GM18873 (cell line): ENCODE measurements around the gene MACROH2A1.

Experiments
- ATAC-seq: cut with Tn5 transposase; IDR thresholded peaks from one replicate; pipeline ENCODE4 v1.9.1; 2021; ENCODE audit warnings: mild to moderate bottlenecking, moderate library complexity, moderate number of reproducible peaks; ENCODE audit not compliant: unreplicated experiment, low FRiP score

Gene MACROH2A1

GRCh38 chr5:135436951-135437418 is 38.0 kb upstream of the MACROH2A1 start:
- ATAC-seq, result no peak

- ATAC-seq, result no peak
Measured at GRCh38 chr5:135435467-135436330, 36.7 kb upstream of the MACROH2A1 start.

- no peak for ATAC-seq
Measured at GRCh38 chr5:135434591-135435466, 35.8 kb upstream of the MACROH2A1 start.

GRCh38 chr5:135433681-135434426 is 34.8 kb upstream of the MACROH2A1 start:
- ATAC-seq, result no peak

- ATAC-seq, result no peak
Measured at GRCh38 chr5:135432113-135432512, 33.1 kb upstream of the MACROH2A1 start.

- no peak for ATAC-seq
Measured at GRCh38 chr5:135430135-135430437, 31.1 kb upstream of the MACROH2A1 start.

- ATAC-seq, result no peak
Measured at GRCh38 chr5:135429301-135430134, 30.5 kb upstream of the MACROH2A1 start.

- no peak for ATAC-seq
Measured at GRCh38 chr5:135428586-135428985, 29.6 kb upstream of the MACROH2A1 start.

GRCh38 chr5:135426102-135427082 is 27.4 kb upstream of the MACROH2A1 start:
- ATAC-seq, result no peak

- no peak for ATAC-seq
Measured at GRCh38 chr5:135425641-135426040, 26.6 kb upstream of the MACROH2A1 start.

GRCh38 chr5:135423846-135424168 is 24.8 kb upstream of the MACROH2A1 start:
- ATAC-seq, result no peak

- no peak for ATAC-seq
Measured at GRCh38 chr5:135423146-135423845, 24.3 kb upstream of the MACROH2A1 start.

- no peak for ATAC-seq
Measured at GRCh38 chr5:135422419-135422818, 23.4 kb upstream of the MACROH2A1 start.

- ATAC-seq, result no peak
Measured at GRCh38 chr5:135417083-135417482, 18.1 kb upstream of the MACROH2A1 start.

GRCh38 chr5:135405082-135405481 is 6.1 kb upstream of the MACROH2A1 start:
- ATAC-seq, result no peak

GRCh38 chr5:135402031-135402430 is 3.0 kb upstream of the MACROH2A1 start:
- no peak for ATAC-seq

GRCh38 chr5:135400866-135401265 is 1.8 kb upstream of the MACROH2A1 start:
- ATAC-seq, result no peak

- no peak for ATAC-seq
Measured at GRCh38 chr5:135399794-135400542, 937 bp upstream of the MACROH2A1 start.
